Large intestine (tissue), 3 donors: Measurements from ENCODE around the gene CHTF8. TPM values are rescaled to one million over a fixed set of nuclear protein-coding genes. Genes with fewer than 3 reads are reported as not detected.

Experiments
- DNase-seq, 2 donors: peaks; one replicate each; pipeline versions ENCODE4 v3.0.0 to v3.0.0-alpha.2; 2013
- H3K27ac ChIP-seq: one replicate; pipeline ENCODE4 v1.5.1; 2013; ENCODE audit warnings: low read length
- H3K27me3 ChIP-seq: 2 replicates; pipeline ENCODE4 v1.6.1; 2013; ENCODE audit warnings: low read length; ENCODE audit not compliant: control insufficient read depth, insufficient read depth
- H3K36me3 ChIP-seq: 2 replicates; pipeline ENCODE4 v1.6.1; 2013; ENCODE audit warnings: low read length; ENCODE audit not compliant: control insufficient read depth, insufficient read depth
- H3K4me1 ChIP-seq: one replicate; pipeline ENCODE4 v1.6.1; 2013; ENCODE audit warnings: low read length; ENCODE audit not compliant: control insufficient read depth, insufficient read depth
- H3K4me3 ChIP-seq: one replicate; pipeline ENCODE4 v1.5.1; 2013; ENCODE audit warnings: low read length
- H3K9me3 ChIP-seq: one replicate; pipeline ENCODE4 v1.6.1; 2013; ENCODE audit warnings: mild to moderate bottlenecking, low read depth, low read length, moderate library complexity; ENCODE audit not compliant: control insufficient read depth
- WGBS: methylation state at CpG from one replicate; pipeline ENCODE4 v1.1.5; 2013; ENCODE audit warnings: low lambda C conversion rate; ENCODE audit not compliant: insufficient coverage; 5-methylcytosine and 5-hydroxymethylcytosine counted together
- polyA plus RNA-seq: library from polyadenylated mRNA; unstranded; fragments of 120-200 nt; gene quantifications from one replicate; pipeline ENCODE4 v1.2.1, GENCODE V29; 2013

Gene CHTF8
- polyA plus RNA-seq, 1 donor: 93.8 TPM

GRCh38 chr16:69108064-69108904 lies 24.1 kb downstream of the CHTF8 start:
- Histone ChIP-seq H3K36me3 (peaks cover 5% of the 10 kb centered on the region), H3K4me3 (no peak overlapping the region), H3K4me1 (peaks cover 21% of the 10 kb centered on the region), H3K9me3 (no peaks in the 10 kb centered on the region), H3K27me3 (peaks cover 37% of the 10 kb centered on the region), H3K27ac (no peak overlapping the region)
- WGBS: no CpG with 5 or more reads among the region's 9 CpGs
- DNase-seq: no peak

DNA sequence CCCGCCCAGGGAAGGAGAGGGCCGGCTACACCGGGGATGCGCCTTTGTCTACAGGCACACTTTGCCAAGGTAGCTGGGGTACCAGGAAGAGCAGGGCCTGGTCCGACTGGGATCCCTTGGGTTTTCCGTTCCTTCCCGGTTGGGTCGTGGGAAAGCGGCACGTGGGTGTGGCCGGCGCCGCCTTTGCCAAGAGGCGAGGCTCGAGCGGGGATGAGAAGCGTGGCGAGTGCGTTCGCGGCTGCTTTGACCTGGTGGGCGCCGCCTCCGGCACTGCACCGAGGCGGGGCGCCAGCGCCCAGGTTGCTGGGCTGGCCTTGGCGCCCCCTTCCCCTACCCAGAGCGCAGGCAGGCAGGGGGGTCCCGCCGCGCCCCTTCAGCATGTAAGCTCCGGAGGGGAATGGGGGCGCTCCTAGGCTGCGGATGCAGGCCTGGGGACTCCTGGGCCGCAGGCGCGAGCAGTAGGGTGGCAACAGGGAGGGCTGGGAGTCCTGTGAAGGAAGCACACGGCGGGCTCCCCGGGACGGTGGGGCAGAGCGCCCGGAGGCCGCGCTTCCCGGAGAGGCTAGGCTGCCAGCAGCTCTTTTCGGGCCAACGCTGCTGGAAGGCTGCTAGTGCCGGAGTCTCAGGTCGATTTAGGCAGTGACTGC lies 24.9 kb downstream of the CHTF8 start:
- peaks cover 5% of the 10 kb centered on the region for H3K36me3 ChIP-seq
- peak in 1 of 2 donors; percentile 35 for DNase-seq

GRCh38 chr16:69106491-69107315 lies 25.7 kb downstream of the CHTF8 start:
- Histone ChIP-seq H3K27ac (no peak overlapping the region), H3K9me3 (no peaks in the 10 kb centered on the region), H3K4me3 (peak overlapping the region; percentile 32), H3K4me1 (peaks cover 27% of the 10 kb centered on the region), H3K27me3 (peaks cover 37% of the 10 kb centered on the region), H3K36me3 (peaks cover 5% of the 10 kb centered on the region)
- DNase-seq: peak in 1 of 2 donors; percentile 24
- WGBS: no CpG with 5 or more reads among the region's 55 CpGs

More for the DNA sequence above, 24.9 kb downstream of the CHTF8 start:
- no peak overlapping the region for H3K27ac ChIP-seq
- H3K27me3 ChIP-seq: peaks cover 37% of the 10 kb centered on the region
- H3K9me3 ChIP-seq: no peaks in the 10 kb centered on the region
- peaks cover 21% of the 10 kb centered on the region for H3K4me1 ChIP-seq
- no CpG with 5 or more reads among the region's 52 CpGs for WGBS
- peak overlapping the region; percentile 32 for H3K4me3 ChIP-seq

GRCh38 chr16:69105501-69106361 lies 26.7 kb downstream of the CHTF8 start, which contains the start of gene HAS3:
HAS3 (plus strand) TSS chr16:69105653; CDS start chr16:69109396, 3,743 bp downstream.
- H3K27ac ChIP-seq: no peak within 1 kb of the TSS
- no peaks in the 10 kb centered on the region for H3K9me3 ChIP-seq
- H3K4me3 ChIP-seq: peak within 1 kb of the TSS; percentile 32
- peaks cover 27% of the 10 kb centered on the region for H3K4me1 ChIP-seq
- DNase-seq: peak; percentile 34 to 74
- WGBS: no CpG with 5 or more reads among the region's 80 CpGs
- peaks cover 37% of the 10 kb centered on the region for H3K27me3 ChIP-seq
- H3K36me3 ChIP-seq: peaks cover 5% of the 10 kb centered on the region

- peaks cover 7% of the 10 kb centered on the region for H3K4me1 ChIP-seq
- H3K36me3 ChIP-seq: no peaks in the 10 kb centered on the region
- no peak for DNase-seq
- no peak overlapping the region for H3K4me3 ChIP-seq
- H3K27me3 ChIP-seq: peaks cover 3% of the 10 kb centered on the region
- no CpG with 5 or more reads among the region's 11 CpGs for WGBS
- H3K9me3 ChIP-seq: no peaks in the 10 kb centered on the region
- H3K27ac ChIP-seq: no peak overlapping the region
These were observed 32.2 kb downstream of the CHTF8 start for GRCh38 chr16:69100071-69100691.

GRCh38 chr16:69095193-69095592 lies 37.2 kb downstream of the CHTF8 start:
- H3K27ac ChIP-seq: no peak overlapping the region
- H3K9me3 ChIP-seq: no peaks in the 10 kb centered on the region
- WGBS: no CpG with 5 or more reads among the region's 6 CpGs
- no peaks in the 10 kb centered on the region for H3K4me1 ChIP-seq
- no peak overlapping the region for H3K4me3 ChIP-seq
- no peak for DNase-seq
- H3K27me3 ChIP-seq: no peaks in the 10 kb centered on the region
- no peaks in the 10 kb centered on the region for H3K36me3 ChIP-seq

DNA sequence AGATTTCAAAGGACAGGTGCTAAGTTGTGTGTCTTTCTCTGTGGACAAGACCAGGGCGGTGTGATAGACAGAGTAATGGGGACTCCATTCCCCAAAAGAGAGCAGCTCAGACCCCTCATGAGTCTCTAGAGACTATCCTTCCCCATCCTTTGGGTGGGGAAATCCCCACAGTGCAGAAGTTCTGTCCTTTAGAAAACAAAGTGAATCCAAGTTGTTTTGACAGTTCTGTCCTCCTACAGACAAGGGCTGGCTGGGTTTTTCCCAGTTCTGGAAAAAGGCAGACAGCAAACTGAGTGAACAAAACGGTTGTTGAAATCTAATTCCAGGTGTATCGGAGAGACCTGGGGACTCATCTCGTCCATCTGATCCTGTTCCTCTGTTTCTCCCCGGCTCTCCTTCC lies 37.9 kb downstream of the CHTF8 start:
- Histone ChIP-seq H3K4me3 (no peak overlapping the region), H3K36me3 (no peaks in the 10 kb centered on the region), H3K27me3 (no peaks in the 10 kb centered on the region), H3K4me1 (peaks cover 4% of the 10 kb centered on the region), H3K27ac (no peak overlapping the region), H3K9me3 (no peaks in the 10 kb centered on the region)
- 83% methylated on average over 2 of the region's 5 CpGs for WGBS
- DNase-seq: no peak

GRCh38 chr16:69093974-69094373 lies 38.4 kb downstream of the CHTF8 start:
- 60% methylated on average over 1 of the region's 3 CpGs for WGBS
- H3K36me3 ChIP-seq: no peaks in the 10 kb centered on the region
- H3K4me3 ChIP-seq: no peak overlapping the region
- H3K27ac ChIP-seq: no peak overlapping the region
- no peak for DNase-seq
- no peaks in the 10 kb centered on the region for H3K27me3 ChIP-seq
- peaks cover 9% of the 10 kb centered on the region for H3K4me1 ChIP-seq
- H3K9me3 ChIP-seq: no peaks in the 10 kb centered on the region

DNA sequence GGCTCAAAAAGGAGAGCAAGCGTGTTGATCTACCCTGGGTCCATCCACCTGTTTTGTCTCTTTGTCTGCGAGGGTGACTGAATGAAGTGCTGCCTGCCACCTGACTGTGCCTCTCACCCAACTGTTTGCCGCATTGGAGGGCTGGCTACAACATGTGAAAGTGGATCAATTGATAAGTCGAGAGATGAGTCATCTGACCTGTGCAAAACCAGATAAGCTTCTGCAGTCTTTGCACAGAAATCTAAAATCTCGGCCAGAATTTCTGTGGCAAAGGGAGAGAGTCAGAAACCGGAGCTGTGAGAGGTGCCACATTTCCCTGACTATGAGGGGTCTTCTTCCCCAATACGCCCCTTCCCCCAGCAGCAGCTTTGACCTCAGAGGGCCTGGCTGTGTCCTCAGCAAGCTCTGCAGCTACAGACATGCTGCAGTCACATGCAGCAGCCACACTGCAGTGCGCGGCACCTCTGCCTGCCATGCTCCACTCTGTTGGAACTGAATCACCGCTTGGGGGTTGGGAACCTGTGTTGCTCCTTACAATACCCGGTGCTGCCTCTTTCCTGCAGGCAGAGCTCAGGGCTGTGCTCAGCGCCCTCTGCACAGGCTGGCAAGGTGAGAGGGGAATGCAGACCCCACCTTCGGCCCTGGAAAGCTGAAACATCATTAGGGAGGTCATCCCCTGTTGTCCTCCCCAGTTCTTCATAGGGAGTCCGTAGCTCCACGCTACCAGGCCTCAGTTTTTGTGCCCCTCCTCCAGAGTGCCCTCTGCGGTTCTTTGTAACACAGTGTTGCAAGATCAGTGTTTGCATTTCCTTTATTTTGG lies 43.1 kb downstream of the CHTF8 start:
- Histone ChIP-seq H3K27me3 (no peaks in the 10 kb centered on the region), H3K36me3 (no peaks in the 10 kb centered on the region), H3K4me3 (no peak overlapping the region), H3K9me3 (no peaks in the 10 kb centered on the region), H3K27ac (no peak overlapping the region), H3K4me1 (peaks cover 11% of the 10 kb centered on the region)
- DNase-seq: peak in 1 of 2 donors; percentile 51
- 70% methylated on average over 2 of the region's 16 CpGs for WGBS
